BE2C (cell line): Measurements from ENCODE around the gene HPSE2.

Experiments
- DNase-seq: peaks from one replicate; pipeline ENCODE4 v3.0.0-alpha.2; 2020
- H3K27me3 ChIP-seq: fragments of 250-450 bp; sonication (Bioruptor Pico); 2 replicates; pipeline ENCODE4 v1.5.1; 2020; ENCODE audit warnings: mild to moderate bottlenecking
- H3K36me3 ChIP-seq: fragments of 250-450 bp; sonication (Bioruptor Pico); 2 replicates; pipeline ENCODE4 v1.5.1; 2020; ENCODE audit warnings: mild to moderate bottlenecking
- H3K4me1 ChIP-seq: fragments of 250-450 bp; sonication (Bioruptor Pico); 2 replicates; pipeline ENCODE4 v1.5.1; 2020
- H3K4me3 ChIP-seq: 2 replicates; pipeline ENCODE4 v1.5.1; 2011; ENCODE audit warnings: low read depth, low read length
- H3K9me3 ChIP-seq: fragments of 250-450 bp; sonication (Bioruptor Pico); 2 replicates; pipeline ENCODE4 v1.5.1; 2020
- CTCF ChIP-seq: IDR thresholded peaks from 2 replicates; pipeline ENCODE4 v1.5.1; 2012; ENCODE audit warnings: mild to moderate bottlenecking, low read depth, low read length

HPSE2 gene

GRCh38 chr10:98881789-98882188 is 353.9 kb downstream of the HPSE2 start:
- H3K4me1 ChIP-seq, result no peaks in the 10 kb centered on the region
- H3K36me3 ChIP-seq, result no peaks in the 10 kb centered on the region
- H3K27me3 ChIP-seq, result no peaks in the 10 kb centered on the region
- no peak overlapping the region for H3K4me3 ChIP-seq
- TF ChIP-seq CTCF, result no peak
- DNase-seq, result no peak
- H3K9me3 ChIP-seq, result no peaks in the 10 kb centered on the region

GRCh38 chr10:98880971-98881370 is 354.7 kb downstream of the HPSE2 start:
- H3K36me3 ChIP-seq, result no peaks in the 10 kb centered on the region
- H3K4me1 ChIP-seq, result no peaks in the 10 kb centered on the region
- TF ChIP-seq CTCF, result no peak
- no peak overlapping the region for H3K4me3 ChIP-seq
- no peaks in the 10 kb centered on the region for H3K9me3 ChIP-seq
- no peak for DNase-seq
- H3K27me3 ChIP-seq, result no peaks in the 10 kb centered on the region

GRCh38 chr10:98878921-98879320 is 356.7 kb downstream of the HPSE2 start:
- Histone ChIP-seq H3K4me3 (no peak overlapping the region), H3K36me3 (no peaks in the 10 kb centered on the region), H3K9me3 (no peaks in the 10 kb centered on the region), H3K4me1 (no peaks in the 10 kb centered on the region), H3K27me3 (no peaks in the 10 kb centered on the region)
- no peak for DNase-seq
- TF ChIP-seq CTCF, result no peak

GRCh38 chr10:98878418-98878817 is 357.2 kb downstream of the HPSE2 start:
- no peaks in the 10 kb centered on the region for H3K36me3 ChIP-seq
- no peaks in the 10 kb centered on the region for H3K4me1 ChIP-seq
- no peak overlapping the region for H3K4me3 ChIP-seq
- no peaks in the 10 kb centered on the region for H3K9me3 ChIP-seq
- no peaks in the 10 kb centered on the region for H3K27me3 ChIP-seq
- TF ChIP-seq CTCF, result no peak
- no peak for DNase-seq

- DNase-seq, result no peak
- H3K9me3 ChIP-seq, result no peaks in the 10 kb centered on the region
- no peak overlapping the region for H3K4me3 ChIP-seq
- H3K4me1 ChIP-seq, result no peaks in the 10 kb centered on the region
- no peak for TF ChIP-seq CTCF
- no peaks in the 10 kb centered on the region for H3K27me3 ChIP-seq
- H3K36me3 ChIP-seq, result no peaks in the 10 kb centered on the region
Observed at GRCh38 chr10:98861962-98862361, 373.7 kb downstream of the HPSE2 start.

GRCh38 chr10:98858525-98858924 is 377.1 kb downstream of the HPSE2 start:
- no peak for DNase-seq
- no peak for TF ChIP-seq CTCF
- H3K36me3 ChIP-seq, result no peaks in the 10 kb centered on the region
- H3K9me3 ChIP-seq, result no peaks in the 10 kb centered on the region
- H3K4me3 ChIP-seq, result no peak overlapping the region
- no peaks in the 10 kb centered on the region for H3K27me3 ChIP-seq
- no peaks in the 10 kb centered on the region for H3K4me1 ChIP-seq
